Hematopoietic multipotent progenitor cell treated with erythropoietin and hydrocortisone succinate and interleukin-3 and kit ligand, for 6 days (in vitro differentiated cells): Measurements from ENCODE around the gene ACTL9.
"Not testable (repeated sequence)": the region's sequence is repeated elsewhere in the genome, so short reads cannot be mapped to it uniquely, and the experiment has no call there.

Source experiments
- DNase-seq: peaks from one replicate; pipeline ENCODE4 v3.0.0-alpha.2; 2015

The ACTL9 gene, protein sequence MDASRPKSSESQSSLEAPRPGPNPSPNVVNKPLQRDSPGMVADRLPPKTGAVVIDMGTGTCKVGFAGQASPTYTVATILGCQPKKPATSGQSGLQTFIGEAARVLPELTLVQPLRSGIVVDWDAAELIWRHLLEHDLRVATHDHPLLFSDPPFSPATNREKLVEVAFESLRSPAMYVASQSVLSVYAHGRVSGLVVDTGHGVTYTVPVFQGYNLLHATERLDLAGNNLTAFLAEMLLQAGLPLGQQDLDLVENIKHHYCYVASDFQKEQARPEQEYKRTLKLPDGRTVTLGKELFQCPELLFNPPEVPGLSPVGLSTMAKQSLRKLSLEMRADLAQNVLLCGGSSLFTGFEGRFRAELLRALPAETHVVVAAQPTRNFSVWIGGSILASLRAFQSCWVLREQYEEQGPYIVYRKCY

DNA sequence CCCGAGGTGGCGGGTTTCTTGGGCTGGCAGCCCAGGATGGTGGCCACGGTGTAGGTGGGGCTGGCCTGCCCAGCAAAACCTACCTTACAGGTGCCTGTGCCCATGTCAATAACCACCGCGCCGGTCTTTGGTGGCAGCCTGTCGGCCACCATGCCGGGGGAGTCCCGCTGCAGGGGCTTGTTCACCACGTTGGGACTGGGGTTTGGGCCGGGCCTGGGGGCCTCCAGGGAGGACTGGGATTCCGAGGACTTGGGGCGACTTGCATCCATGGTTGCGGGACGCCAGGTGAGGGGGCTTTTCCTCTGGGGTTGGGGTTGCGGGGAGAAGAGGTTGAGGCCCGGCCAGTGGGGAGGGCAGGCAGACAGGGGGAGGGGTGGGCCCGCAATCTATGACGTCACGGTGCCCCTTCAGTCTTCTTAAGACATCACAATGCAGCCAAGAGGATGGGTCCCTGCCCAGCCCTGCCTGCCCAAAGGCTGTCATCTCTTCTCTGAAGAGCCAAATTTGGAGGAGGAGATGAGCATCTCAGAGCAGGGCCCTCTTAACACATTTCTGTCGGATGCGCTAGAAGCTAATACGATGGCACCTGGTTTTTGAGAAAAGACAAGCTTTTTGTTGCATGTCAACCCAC lies at the start of gene ACTL9:
Gene ACTL9 (minus strand): TSS at position 363 of the 631 bp plus-strand sequence. CDS start 94 bp downstream, at position 269.
- no peak for DNase-seq

DNA sequence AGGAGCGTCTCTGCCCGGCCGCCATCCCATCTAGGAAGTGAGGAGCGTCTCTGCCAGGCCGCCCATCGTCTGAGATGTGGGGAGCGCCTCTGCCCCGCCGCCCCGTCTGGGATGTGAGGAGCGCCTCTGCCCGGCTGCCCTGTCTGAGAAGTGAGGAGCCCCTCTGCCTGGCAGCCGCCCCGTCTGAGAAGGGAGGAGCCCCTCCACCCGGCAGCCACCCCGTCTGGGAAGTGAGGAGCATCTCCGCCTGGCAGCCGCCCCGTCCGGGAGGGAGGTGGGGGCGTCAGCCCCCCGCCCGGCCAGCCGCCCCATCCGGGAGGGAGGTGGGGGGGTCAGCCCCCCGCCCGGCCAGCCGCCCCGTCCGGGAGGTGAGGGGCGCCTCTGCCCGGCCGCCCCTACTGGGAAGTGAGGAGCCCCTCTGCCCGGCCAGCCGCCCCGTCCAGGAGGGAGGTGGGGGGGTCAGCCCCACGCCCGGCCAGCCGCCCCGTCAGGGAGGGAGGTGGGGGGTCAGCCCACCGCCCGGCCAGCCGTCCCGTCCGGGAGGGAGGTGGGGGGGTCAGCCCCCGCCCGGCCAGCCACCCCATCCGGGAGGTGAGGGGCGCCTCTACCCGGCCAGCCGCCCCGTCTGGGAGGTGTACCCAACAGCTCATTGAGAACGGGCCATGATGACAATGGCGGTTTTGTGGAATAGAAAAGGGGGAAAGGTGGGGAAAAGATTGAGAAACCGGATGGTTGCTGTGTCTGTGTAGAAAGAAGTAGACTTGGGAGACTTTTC lies 40.9 kb upstream of the ACTL9 start:
- not testable (repeated sequence) for DNase-seq

DNA sequence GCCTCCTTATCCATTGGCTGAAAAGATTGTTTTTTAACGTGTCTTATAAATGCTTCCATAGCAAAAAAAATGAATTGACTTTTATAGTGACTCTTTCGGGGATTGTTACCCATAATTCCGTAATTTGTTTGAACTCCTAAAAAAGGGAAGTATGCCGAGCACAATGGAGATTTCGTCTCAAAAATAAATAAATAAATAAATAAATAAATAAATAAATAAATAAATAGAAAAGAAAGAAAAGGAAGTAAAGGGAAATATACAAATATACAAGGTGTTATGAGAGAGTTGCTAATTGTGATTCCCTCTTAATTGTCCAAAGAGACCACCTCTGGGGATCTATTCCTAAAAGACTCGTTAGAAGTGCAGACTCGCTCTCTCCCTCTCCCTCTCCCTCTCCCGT lies 39.8 kb upstream of the ACTL9 start:
- no peak for DNase-seq

DNA sequence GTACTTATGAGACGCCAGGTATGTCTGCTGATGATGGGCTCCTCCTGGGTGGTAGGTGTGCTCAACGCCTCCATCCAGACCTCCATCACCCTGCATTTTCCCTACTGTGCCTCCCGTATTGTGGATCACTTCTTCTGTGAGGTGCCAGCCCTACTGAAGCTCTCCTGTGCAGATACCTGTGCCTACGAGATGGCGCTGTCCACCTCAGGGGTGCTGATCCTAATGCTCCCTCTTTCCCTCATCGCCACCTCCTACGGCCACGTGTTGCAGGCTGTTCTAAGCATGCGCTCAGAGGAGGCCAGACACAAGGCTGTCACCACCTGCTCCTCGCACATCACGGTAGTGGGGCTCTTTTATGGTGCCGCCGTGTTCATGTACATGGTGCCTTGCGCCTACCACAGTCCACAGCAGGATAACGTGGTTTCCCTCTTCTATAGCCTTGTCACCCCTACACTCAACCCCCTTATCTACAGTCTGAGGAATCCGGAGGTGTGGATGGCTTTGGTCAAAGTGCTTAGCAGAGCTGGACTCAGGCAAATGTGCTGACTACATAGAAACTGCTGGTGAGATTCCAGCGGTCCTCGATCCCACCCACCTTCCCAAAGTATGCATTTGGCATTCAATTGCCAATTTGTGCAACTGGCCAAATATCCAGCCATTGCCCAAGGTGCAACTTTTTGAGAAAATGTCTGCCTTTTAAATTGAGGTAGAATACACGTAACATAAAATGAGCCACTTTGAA lies 33.0 kb upstream of the ACTL9 start:
- peak; percentile 24 for DNase-seq

DNA sequence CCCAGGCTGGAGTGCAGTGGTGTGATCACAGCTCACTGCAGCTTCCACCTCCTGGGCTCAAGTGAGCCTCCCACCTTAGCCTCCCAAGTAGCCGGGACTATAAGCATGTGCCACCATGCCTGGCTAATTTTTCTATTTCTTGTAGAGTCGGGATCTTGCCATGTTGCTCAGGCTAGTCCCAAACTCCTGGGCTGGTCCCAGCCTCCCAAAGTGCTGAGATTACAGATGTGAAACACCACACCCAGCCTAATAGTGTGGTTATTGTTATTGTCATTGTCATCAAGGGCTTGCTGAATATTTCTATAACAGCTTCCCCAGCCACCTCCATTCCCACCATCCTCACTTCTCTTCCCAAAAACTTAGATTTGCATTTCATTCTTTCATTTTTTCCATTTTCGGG lies 25.7 kb upstream of the ACTL9 start:
- no peak for DNase-seq

DNA sequence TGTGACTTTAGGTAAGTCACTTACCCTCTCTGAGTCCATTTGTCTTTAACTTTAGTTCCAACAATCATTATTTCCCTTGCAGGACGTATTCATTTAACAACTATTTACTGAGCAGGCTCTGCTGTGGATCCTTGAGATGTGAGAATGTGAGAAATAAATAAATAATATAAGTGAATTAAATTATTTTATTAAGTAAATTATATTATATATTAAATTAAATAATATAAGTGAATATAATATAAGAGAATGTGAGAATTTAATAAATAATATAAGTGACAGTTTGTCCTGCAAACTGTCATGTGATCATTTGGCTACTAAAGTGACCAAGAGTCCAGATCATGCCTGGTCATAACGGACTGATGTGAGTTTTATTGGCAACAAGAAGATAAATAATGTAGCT lies 23.4 kb upstream of the ACTL9 start:
- no peak for DNase-seq

DNA sequence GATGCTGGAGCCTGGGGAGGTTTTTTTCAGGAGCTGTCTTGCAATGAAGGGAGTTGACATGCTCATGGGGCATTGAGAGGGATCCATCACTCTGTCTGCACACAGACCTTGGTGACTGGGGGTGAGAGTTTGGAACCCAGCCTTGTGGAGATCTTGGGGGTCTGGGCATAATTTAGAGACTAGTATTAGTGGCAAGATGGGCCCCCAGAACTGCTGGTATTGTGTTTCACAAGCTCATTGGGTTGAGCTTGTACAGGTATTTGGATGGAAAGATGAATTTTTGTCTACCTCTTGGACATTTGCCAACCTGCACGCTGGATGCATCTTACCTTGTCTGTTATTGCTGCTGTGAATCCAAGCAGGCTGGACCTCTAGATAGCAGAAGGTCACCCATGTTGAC lies 22.7 kb upstream of the ACTL9 start, which contains the start of gene OR2Z1:
Gene OR2Z1 (plus strand): TSS at position 301 of the 400 bp plus-strand sequence. CDS start 9,395 bp downstream, outside the sequence.
- no peak for DNase-seq

DNA sequence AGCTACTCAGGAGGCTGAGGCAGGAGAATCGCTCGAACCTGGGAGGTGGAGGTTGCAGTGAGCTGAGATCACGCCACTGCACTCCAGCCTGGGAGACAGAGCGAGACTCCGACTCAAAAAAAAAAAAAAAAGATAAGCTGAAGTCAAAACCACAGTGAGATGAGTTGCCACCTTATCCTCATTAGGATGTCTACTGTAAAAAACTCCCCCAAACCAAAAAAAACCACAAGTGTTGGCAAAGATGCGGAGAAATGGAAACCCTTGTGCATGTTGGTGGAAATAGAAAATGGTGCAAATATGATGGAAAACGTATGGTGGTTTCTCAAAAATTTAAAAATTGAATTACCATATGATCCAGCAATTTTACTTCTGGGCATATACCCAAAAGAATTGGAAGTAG lies 11.7 kb upstream of the ACTL9 start:
- not testable (repeated sequence) for DNase-seq

DNA sequence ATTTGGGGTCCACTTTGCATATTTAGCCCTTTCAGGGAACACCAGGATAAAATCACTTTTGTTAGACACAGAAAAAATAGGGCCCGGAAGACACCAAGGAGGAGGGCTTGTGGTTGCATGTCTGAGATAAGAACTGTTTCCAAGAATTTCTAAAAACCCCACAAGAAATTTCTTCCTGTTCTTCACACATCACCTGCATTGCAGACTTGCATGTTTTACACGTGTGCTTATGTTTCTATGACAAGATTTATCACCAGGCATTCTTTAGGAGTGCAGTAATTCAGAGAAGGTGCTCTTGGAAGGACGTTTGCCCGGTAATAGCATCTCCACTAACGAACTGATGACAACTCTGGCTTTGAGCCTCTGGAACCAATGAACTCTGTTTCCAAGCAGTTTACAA lies 7.1 kb upstream of the ACTL9 start:
- DNase-seq: peak; percentile 55

DNA sequence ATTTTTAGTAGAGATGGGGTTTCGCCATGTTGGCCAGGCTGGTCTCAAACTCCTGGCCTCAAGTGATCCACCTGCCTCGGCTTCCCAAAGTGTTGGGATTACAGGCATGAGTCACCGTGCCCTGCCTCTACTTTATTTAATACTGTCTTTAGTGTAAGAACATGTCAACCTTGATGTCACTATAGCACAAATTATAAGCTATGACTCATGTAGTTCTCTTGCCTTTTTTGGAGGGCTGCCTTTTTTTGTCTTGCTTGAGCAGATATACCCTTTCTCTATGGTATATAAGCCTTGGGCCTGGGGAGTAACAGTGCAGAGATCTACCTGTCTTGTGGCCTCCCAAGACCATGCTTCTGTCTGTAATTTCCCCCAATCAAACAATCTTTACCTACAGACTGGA lies 6.7 kb upstream of the ACTL9 start:
- not testable (repeated sequence) for DNase-seq

DNA sequence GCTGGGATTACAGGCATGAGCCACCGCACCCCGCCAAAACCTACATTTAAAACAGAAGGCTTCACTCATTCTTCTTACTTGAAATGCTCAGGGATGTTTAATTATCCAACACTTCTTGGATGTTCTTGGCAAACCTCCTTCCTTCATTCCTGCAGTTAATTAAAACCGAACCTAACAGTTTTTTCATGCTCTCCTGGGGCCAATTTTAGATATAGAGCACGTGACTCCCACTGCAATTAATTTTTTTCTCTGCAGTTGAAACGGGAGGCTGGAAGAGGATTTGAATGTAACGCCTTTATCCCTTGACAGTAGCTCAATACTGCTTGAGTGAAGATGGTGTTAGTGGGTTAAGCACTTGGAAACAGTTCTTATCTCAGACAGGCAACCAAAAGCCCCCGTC lies 4.6 kb upstream of the ACTL9 start:
- no peak for DNase-seq

DNA sequence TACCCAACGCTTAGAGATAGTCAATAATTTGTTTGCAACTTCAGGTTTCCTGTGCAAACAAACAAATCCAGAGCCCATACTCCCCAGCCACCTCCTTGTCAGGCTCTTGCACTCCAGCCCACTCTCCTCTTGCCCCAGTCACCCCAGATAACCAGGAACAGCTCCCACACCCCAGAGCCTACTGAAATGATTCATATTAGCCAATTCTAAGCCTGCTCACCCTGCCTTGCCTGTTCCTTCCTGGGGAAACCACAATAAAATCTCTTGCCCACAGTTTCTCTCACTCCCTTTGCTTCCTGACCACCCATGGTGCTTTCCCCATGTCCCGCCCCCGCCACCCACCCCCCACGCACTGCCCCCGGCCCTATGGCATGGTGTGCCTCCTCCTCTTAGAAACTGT lies 3.8 kb upstream of the ACTL9 start:
- DNase-seq: peak; percentile 62

DNA sequence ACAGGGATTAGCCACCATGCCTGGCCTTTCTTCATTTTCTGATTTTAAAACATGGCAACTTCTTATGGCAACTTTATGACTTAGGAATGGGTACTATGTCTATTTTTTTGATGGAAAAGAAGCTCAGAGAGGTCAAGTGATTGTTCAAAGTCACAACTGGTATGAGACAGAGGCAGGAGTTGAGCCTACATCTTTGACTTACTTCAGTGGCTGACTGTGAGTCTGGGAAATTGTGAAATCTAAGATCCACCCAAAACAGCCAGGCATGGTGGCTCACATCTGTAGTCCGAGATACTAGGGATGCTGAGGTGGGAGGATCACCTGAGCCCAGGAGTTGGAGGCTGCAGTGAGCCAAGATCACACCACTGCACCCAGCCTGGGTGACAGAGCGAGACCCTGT lies 2.4 kb upstream of the ACTL9 start:
- DNase-seq: no peak

DNA sequence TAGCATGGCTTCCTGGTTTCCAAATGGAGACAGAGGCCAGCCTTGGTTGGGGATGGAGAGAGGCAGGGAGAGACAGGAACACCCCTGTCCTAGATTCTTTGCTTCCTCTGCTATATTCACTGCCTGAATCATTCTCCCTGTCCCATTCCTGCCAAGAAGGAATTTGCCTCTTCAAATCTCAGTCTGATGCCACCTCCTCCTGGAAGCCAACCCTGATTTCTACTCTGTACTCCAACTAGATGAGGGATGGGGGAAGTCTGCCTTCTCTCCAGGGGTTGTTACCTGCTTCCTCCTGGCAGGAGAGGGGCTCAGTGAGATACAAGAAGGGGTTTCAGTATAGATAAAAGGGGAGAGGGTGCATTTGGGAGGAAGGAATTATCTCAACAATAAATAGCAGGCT lies 1.3 kb upstream of the ACTL9 start:
- DNase-seq: no peak

DNA sequence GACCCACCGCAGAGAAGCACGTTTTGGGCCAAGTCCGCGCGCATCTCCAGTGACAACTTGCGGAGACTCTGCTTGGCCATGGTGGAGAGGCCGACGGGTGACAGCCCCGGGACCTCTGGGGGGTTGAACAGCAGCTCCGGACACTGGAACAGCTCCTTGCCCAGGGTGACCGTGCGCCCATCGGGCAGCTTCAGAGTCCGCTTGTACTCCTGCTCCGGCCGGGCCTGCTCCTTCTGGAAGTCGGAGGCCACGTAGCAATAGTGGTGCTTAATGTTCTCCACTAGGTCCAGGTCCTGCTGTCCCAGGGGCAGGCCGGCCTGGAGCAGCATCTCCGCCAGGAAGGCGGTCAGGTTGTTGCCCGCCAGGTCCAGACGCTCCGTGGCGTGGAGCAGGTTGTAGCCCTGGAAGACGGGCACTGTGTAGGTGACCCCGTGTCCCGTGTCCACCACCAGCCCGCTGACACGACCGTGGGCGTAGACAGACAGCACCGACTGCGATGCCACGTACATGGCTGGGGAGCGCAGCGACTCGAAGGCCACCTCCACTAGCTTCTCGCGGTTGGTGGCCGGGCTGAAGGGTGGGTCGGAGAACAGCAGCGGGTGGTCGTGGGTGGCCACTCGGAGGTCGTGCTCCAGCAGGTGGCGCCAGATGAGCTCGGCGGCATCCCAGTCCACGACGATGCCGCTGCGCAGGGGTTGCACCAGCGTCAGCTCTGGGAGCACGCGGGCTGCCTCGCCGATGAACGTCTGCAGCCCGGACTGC lies 743 bp downstream of the ACTL9 start:
- peak; percentile 23 for DNase-seq

DNA sequence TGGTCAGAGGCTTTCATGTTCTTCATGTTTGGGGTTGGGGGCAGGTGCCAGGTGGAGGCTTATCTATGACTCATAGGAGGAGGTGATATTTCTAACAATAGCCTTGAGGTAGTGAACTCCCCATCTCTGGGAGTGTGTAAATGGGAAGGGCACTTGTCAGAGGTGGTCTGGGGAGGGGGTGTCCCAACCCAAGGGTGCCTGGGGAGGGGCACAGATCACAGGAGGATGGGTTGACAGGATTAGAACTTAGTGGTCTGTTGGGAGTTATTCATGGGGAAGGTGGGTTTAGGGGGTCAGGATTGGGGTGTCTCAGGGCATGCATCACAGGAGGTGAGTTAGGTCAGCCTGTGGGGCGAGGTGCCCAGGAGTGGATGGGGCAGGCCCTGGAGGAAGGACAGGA lies 1.6 kb downstream of the ACTL9 start:
- no peak for DNase-seq

DNA sequence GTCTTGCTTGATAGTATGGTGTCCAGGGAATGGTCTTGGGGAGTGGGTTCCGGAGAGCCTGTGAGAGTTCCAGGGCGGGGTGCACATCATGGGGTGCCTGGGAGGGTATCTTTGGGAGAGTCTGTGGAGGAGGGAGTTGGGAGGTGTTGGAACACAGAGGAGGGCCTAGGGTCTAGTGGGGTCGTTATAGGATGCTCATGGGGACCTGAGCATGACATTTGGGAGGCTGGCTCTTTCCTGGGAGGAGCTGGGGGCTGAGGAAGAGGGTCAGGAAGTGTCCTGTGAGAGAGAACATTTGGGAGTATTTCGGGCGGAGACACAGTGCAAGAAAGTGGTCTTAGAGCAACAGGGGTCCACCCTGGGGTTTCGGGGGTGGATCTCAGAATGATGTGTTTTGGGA lies 2.7 kb downstream of the ACTL9 start:
- no peak for DNase-seq

DNA sequence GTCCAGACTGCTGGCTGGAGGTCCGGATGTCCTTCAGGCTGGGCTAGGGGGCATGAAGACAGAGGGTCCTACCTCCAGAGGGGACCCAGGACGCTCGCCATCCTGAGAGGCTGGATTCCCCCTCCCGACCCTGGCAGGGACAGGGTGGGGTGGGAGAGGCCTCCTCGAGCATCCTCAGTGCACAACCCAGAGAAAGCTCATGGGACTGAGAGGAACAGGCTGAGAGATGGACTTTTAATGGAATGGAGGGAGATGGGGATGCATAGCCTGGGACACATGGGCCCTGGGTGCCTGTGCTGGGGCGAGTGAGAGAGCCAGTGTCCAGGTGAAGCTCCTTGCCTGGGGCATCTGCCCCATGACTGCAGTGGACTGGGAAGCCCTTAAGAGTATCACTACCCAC lies 3.1 kb downstream of the ACTL9 start:
- DNase-seq: no peak

DNA sequence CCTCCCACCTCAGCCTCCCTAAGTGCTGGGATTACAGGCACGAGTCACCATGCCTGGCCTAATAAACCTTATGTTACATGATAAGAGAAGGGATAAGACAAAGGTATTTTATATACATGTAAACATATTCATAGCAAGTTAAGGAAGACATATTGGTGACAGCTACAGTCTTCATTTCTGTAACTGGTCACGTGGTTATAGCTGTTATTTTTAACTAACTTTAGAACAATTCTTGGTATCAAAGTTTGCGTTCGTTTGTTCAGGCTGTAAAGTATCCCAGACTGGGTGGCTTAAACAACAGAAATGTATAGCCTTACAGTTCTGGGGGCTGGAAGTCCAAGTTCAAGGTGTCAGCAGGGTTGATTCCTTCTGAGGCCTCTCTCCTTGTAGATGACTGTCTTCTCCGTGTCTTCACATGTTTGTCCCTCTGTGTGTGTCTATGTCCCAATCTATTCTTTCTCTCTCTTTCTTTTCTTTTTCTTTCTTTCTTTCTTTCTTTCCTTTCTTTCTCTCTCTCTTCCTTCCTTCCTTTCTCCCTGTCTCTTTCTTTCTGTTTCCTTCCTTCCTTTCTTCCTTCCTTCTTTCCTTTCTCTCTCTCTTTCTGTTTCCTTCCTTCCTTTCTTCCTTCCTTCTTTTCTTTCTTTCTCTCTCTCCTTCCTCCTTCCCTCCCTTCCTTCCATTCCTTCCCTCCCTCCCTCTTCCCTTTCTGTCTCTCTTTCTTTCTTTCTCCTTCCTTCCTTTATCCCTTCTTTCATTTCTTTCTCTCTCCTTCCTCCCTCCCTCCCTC lies 7.6 kb downstream of the ACTL9 start:
- DNase-seq: no peak

DNA sequence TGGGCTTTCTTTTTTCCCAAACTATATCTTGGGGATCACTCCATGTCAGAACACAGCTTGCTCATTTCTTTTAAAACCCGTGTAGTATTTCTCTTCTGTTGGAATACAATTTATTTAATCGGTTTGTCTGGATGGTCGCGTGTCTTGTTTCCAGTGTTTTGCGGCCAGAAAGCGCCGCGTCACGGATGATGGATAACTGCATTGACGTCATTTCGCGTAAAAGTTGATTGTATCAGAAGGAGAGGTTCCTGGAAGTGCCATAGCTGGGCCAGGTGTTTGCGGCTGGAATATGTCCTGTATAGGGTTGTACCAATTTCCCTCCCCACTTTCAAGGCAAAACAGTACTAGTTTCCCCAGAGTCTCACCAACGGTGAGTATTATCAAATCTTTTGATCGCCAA lies 9.7 kb downstream of the ACTL9 start:
- DNase-seq: no peak

DNA sequence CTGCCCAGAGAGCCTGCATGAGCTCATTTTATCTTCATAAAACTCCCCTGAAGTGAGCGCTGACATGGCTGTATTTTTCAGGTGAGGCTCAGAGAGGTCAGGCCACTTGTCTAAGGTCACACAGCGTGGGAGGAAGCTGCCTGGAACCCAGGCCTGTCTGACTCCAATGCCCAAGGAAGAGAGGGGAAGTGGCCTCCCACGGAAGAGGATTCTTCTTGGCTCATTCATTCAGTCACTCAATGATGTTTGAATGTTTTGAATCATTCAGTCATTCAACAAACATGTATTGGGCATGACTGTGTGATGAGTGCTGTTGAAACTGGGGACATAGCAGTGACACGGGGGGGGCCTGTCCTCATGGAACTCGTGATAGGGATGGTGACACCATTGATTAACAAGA lies 12.0 kb downstream of the ACTL9 start:
- DNase-seq: no peak
